ENCODE measurements around the gene TRIM38.

- no peak for TF ChIP-seq CTCF (IDR thresholded peaks at IDR 0.05)
- no peak for TF ChIP-seq POLR2A (IDR thresholded peaks at IDR 0.05)
Observed at GRCh38 chr6:26019261-26019830, 56.7 kb downstream of the TRIM38 start.

All from lower leg skin (tissue), 3 donors.